Vagina (tissue), 2 donors: ENCODE data around the gene PDE3A. TPM values are rescaled to one million over a fixed set of nuclear protein-coding genes. Genes with fewer than 3 reads are reported as not detected.

Source experiments
- DNase-seq, 2 donors: peaks; one replicate each; pipeline ENCODE4 v3.0.0-alpha.2; 2017; ENCODE audit errors: extremely low spot score in 2 of 2
- H3K27ac ChIP-seq: fragments of 200-600 bp; sonication (generic); one replicate; pipeline ENCODE4 v1.5.1; 2019
- H3K27me3 ChIP-seq: fragments of 200-600 bp; sonication (generic); one replicate; pipeline ENCODE4 v1.5.1; 2019
- H3K36me3 ChIP-seq, 2 donors: fragments of 200-600 bp; sonication (generic); one replicate each; pipeline ENCODE4 v1.5.1; 2017 to 2019
- H3K4me1 ChIP-seq: fragments of 200-600 bp; sonication (generic); one replicate; pipeline ENCODE4 v1.5.1; 2019
- H3K4me3 ChIP-seq, 2 donors: fragments of 200-600 bp; sonication (generic); 1 replicate in 1 of 2; 2 replicates in 1 of 2; pipeline ENCODE4 v1.5.1; 2016 to 2019
- H3K9me3 ChIP-seq: fragments of 200-600 bp; sonication (generic); one replicate; pipeline ENCODE4 v1.5.1; 2019
- CTCF ChIP-seq, 3 experiments: fragments of 450-650 bp in 2 of 3; fragments of 200-600 bp in 1 of 3; sonication (generic) in 1 of 3; IDR thresholded peaks; one replicate each; pipeline ENCODE4 v1.5.1; 2017 to 2019; ENCODE audit warnings: antibody characterized with exemption in 3 of 3, mild to moderate bottlenecking in 2 of 3, moderate library complexity in 2 of 3
- POLR2A ChIP-seq, 2 donors: fragments of 450-650 bp; IDR thresholded peaks; one replicate each; pipeline ENCODE4 v1.6.1; 2017; ENCODE audit warnings: antibody characterized with exemption in 2 of 2, mild to moderate bottlenecking in 2 of 2, moderate library complexity in 2 of 2
- POLR2AphosphoS5 ChIP-seq, 2 donors: sonication (generic); formaldehyde crosslinking; IDR thresholded peaks; one replicate each; pipeline ENCODE4 v1.9.0; 2017; ENCODE audit warnings: antibody characterized with exemption in 2 of 2, mild to moderate bottlenecking in 2 of 2, low read depth in 1 of 2; ENCODE audit not compliant: insufficient read depth in 1 of 2
- intact Hi-C: fragments of 100-400 bp; cut with DNase I; formaldehyde crosslinking; loops from one replicate; pipeline ENCODE4 v1.15.1; 2023
- total RNA-seq: library from RNA; depleted of rRNA; stranded (reverse); fragments of >200 nt; gene quantifications from one replicate; pipeline ENCODE4 v1.2.3, GENCODE V29; 2016

Gene PDE3A
- total RNA-seq, 1 donor from 2014 or later, result 9.6 TPM

- TF ChIP-seq POLR2AphosphoS5 (IDR thresholded peaks at IDR 0.05; ENCODE audit: insufficient read depth in 1 of 2, low read depth in 1 of 2) (no peak), POLR2A (IDR thresholded peaks at IDR 0.05) (no peak), CTCF (IDR thresholded peaks at IDR 0.05) (no peak)
- Histone ChIP-seq H3K9me3 (no peaks in the 10 kb centered on the region), H3K4me3 (no peak overlapping the region), H3K27me3 (no peaks in the 10 kb centered on the region), H3K27ac (no peak overlapping the region), H3K4me1 (no peaks in the 10 kb centered on the region), H3K36me3 (no peaks in the 10 kb centered on the region)
- intact Hi-C loops, result no loop called here
- no peak for DNase-seq
Measured at GRCh38 chr12:20429852-20430251, 61.5 kb downstream of the PDE3A start.

GRCh38 chr12:20432290-20432689 lies 64.0 kb downstream of the PDE3A start:
- no peaks in the 10 kb centered on the region for H3K36me3 ChIP-seq
- no peaks in the 10 kb centered on the region for H3K9me3 ChIP-seq
- H3K27ac ChIP-seq, result no peak overlapping the region
- no peaks in the 10 kb centered on the region for H3K4me1 ChIP-seq
- TF ChIP-seq CTCF (IDR thresholded peaks at IDR 0.05) (no peak), POLR2AphosphoS5 (IDR thresholded peaks at IDR 0.05; ENCODE audit: insufficient read depth in 1 of 2, low read depth in 1 of 2) (no peak), POLR2A (IDR thresholded peaks at IDR 0.05) (no peak)
- DNase-seq, result no peak
- intact Hi-C loops, result no loop called here
- no peak overlapping the region for H3K4me3 ChIP-seq
- H3K27me3 ChIP-seq, result no peaks in the 10 kb centered on the region

- H3K4me3 ChIP-seq, result no peak overlapping the region
- H3K27me3 ChIP-seq, result no peaks in the 10 kb centered on the region
- intact Hi-C loops, result no loop called here
- H3K4me1 ChIP-seq, result no peaks in the 10 kb centered on the region
- TF ChIP-seq POLR2AphosphoS5 (IDR thresholded peaks at IDR 0.05; ENCODE audit: insufficient read depth in 1 of 2, low read depth in 1 of 2) (no peak), POLR2A (IDR thresholded peaks at IDR 0.05) (no peak), CTCF (IDR thresholded peaks at IDR 0.05) (no peak)
- no peaks in the 10 kb centered on the region for H3K9me3 ChIP-seq
- DNase-seq, result no peak
- no peak overlapping the region for H3K27ac ChIP-seq
- H3K36me3 ChIP-seq, result no peaks in the 10 kb centered on the region
Measured at GRCh38 chr12:20434996-20435395, 66.7 kb downstream of the PDE3A start.

DNA sequence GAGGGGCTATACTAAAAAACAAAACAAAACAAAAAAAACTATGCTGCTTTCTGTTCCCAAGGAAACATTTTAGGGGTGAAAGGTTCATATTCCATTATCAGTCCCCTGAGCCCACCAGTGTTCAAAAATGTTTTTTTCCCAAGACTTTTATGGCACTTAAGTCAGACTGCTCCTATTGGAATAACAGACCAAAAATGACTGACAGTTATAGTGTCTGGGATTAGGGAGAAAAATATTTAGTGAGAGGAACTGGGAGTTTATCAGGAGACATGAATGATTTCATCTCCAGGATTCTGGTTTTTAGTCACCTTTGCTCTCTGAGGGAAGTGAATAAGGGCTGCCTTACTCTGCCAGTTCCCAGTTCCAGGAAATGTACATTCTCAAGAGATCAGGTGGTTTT lies 68.0 kb downstream of the PDE3A start:
- H3K27me3 ChIP-seq, result no peaks in the 10 kb centered on the region
- no peaks in the 10 kb centered on the region for H3K36me3 ChIP-seq
- no peak overlapping the region for H3K4me3 ChIP-seq
- H3K9me3 ChIP-seq, result no peaks in the 10 kb centered on the region
- intact Hi-C loops, result no loop called here
- no peaks in the 10 kb centered on the region for H3K4me1 ChIP-seq
- TF ChIP-seq POLR2A (IDR thresholded peaks at IDR 0.05) (no peak), POLR2AphosphoS5 (IDR thresholded peaks at IDR 0.05; ENCODE audit: insufficient read depth in 1 of 2, low read depth in 1 of 2) (no peak), CTCF (IDR thresholded peaks at IDR 0.05) (no peak)
- DNase-seq, result no peak
- H3K27ac ChIP-seq, result no peak overlapping the region

- Histone ChIP-seq H3K4me3 (no peak overlapping the region), H3K27ac (no peak overlapping the region), H3K27me3 (no peaks in the 10 kb centered on the region), H3K36me3 (no peaks in the 10 kb centered on the region), H3K4me1 (no peaks in the 10 kb centered on the region), H3K9me3 (no peaks in the 10 kb centered on the region)
- no peak for DNase-seq
- TF ChIP-seq CTCF (IDR thresholded peaks at IDR 0.05) (no peak), POLR2A (IDR thresholded peaks at IDR 0.05) (no peak), POLR2AphosphoS5 (IDR thresholded peaks at IDR 0.05; ENCODE audit: insufficient read depth in 1 of 2, low read depth in 1 of 2) (no peak)
- intact Hi-C loops, result no loop called here
Measured at GRCh38 chr12:20438299-20438779, 70.0 kb downstream of the PDE3A start.
